Transverse colon (tissue), 4 donors: ENCODE data around the gene TENM4. TPM values are rescaled to one million over a fixed set of nuclear protein-coding genes. Genes with fewer than 3 reads are reported as not detected.

Experiments
- DNase-seq: peaks from one replicate; pipeline ENCODE4 v3.0.0-alpha.2; 2019
- H3K27ac ChIP-seq, 4 donors: fragments of 200-600 bp; sonication (generic); 2 replicates each; pipeline ENCODE4 v1.5.1; 2016 to 2018; ENCODE audit warnings: inconsistent platforms in 4 of 4
- H3K27me3 ChIP-seq: fragments of 200-600 bp; sonication (generic); 2 replicates; pipeline ENCODE4 v1.5.1; 2017; ENCODE audit warnings: inconsistent platforms
- H3K36me3 ChIP-seq, 4 donors: fragments of 200-600 bp; sonication (generic); 2 replicates each; pipeline ENCODE4 v1.5.1; 2017 to 2019; ENCODE audit warnings: inconsistent platforms in 4 of 4
- H3K4me1 ChIP-seq, 4 donors: fragments of 200-600 bp; sonication (generic); 2 replicates each; pipeline ENCODE4 v1.5.1; 2017 to 2020; ENCODE audit warnings: inconsistent platforms in 4 of 4
- H3K4me3 ChIP-seq, 4 donors: fragments of 200-600 bp; sonication (generic); 1 replicate in 1 of 4; 2 replicates in 3 of 4; pipeline versions ENCODE4 v1.5.1 to v1.6.1; 2017 to 2019; ENCODE audit warnings: inconsistent platforms in 4 of 4
- H3K9me3 ChIP-seq, 2 donors: fragments of 200-600 bp; sonication (generic); 2 replicates each; pipeline ENCODE4 v1.5.1; 2017 to 2019; ENCODE audit warnings: inconsistent platforms in 2 of 2
- CTCF ChIP-seq, 5 experiments: fragments of 200-600 bp in 3 of 5; fragments of 450-650 bp in 2 of 5; sonication (generic) in 3 of 5; IDR thresholded peaks; 1 replicate in 2 of 5; 2 replicates in 3 of 5; pipeline ENCODE4 v1.5.1; 2016 to 2017; ENCODE audit warnings: antibody characterized with exemption in 5 of 5, inconsistent platforms in 3 of 5, mild to moderate bottlenecking in 2 of 5, moderate library complexity in 1 of 5
- EP300 ChIP-seq: sonication (generic); formaldehyde crosslinking; IDR thresholded peaks from one replicate; pipeline ENCODE4 v1.6.1; 2017; ENCODE audit warnings: antibody characterized with exemption, low read depth
- POLR2A ChIP-seq: fragments of 450-650 bp; IDR thresholded peaks from one replicate; pipeline ENCODE4 v1.6.1; 2016; ENCODE audit warnings: antibody characterized with exemption, mild to moderate bottlenecking, moderate library complexity
- POLR2AphosphoS5 ChIP-seq, 3 donors: sonication (generic); formaldehyde crosslinking; IDR thresholded peaks; one replicate each; pipeline ENCODE4 v1.6.1; 2016; ENCODE audit warnings: antibody characterized with exemption in 3 of 3
- WGBS, 2 donors: methylation state at CpG; one replicate each; pipeline ENCODE4 v1.1.5; 2018; ENCODE audit warnings: low coverage in 1 of 2; 5-methylcytosine and 5-hydroxymethylcytosine counted together
- in situ Hi-C, 4 donors: fragments of 200-750 bp; cut with MboI; loops; one replicate each; pipeline versions ENCODE4 v1.15.0 to v1.15.1; 2017; ENCODE audit warnings: low sequenced_read_pairs in 3 of 4, low pct_ligation_motif_present in 1 of 4, low pct_unique_long_range_greater_than_20kb in 1 of 4
- intact Hi-C: fragments of 100-400 bp; cut with DNase I; formaldehyde crosslinking; loops from one replicate; pipeline ENCODE4 v1.15.1; 2023; ENCODE audit warnings: low total_unique reads
- total RNA-seq, 4 donors: library from RNA; depleted of rRNA; stranded (reverse); fragments of >200 nt; gene quantifications; one replicate each; pipeline ENCODE4 v1.1.0, GENCODE V29; 2016

Gene TENM4
- total RNA-seq, 4 donors from 2014 or later: 0.14 to 0.79 (median 0.39) TPM

GRCh38 chr11:79092791-79093353 is 348.0 kb downstream of the TENM4 start:
- intact Hi-C loops: no loop called here
- DNase-seq: no peak
- 67% methylated on average over 1 of the region's 1 CpG; no CpG with 5 or more reads in 1 of the 2 donors for WGBS, 2 donors

DNA sequence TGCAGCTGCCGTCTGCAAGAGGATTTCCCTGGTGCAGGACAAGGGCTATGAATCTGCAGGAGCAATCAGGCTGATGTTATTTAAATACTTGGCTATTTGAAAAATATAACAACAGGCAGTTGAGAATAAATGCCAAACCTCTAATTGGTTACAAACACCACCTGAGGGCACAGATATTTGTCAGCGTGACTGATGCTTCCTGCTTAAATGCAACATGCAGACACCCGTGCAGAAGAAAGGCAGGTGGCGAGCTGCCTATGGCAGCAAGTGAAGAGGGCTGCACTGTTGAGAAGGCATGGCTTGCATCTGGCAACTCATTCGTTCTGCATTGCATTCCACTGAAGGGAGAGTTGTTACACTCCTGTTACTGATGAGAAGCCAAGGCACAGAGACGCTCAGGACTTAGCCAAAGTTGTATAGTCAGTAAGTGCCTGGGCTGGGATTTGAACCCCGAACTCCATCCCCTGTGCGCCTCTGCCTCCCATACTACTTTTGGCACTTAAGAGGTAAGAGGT is 350.6 kb downstream of the TENM4 start:
- H3K27ac ChIP-seq: no peak overlapping the region
- H3K4me3 ChIP-seq: no peak overlapping the region
- 80 to 89% methylated on average over 5 to 8 of the region's 8 CpGs for WGBS, 2 donors
- no peaks in the 10 kb centered on the region for H3K9me3 ChIP-seq
- H3K4me1 ChIP-seq: peaks cover 0 to 14% (median 8%) of the 10 kb centered on the region in 4 donors
- DNase-seq: no peak
- no peaks in the 10 kb centered on the region for H3K27me3 ChIP-seq
- intact Hi-C loops (no loop called here), in situ Hi-C loops (loop anchor here in 2 of 4 donors (25.0 kb wide), 1 partner anchor 428 kb away; no protein-coding TSS in a partner anchor)
- TF ChIP-seq EP300: no peak
- TF ChIP-seq CTCF (IDR thresholded peaks at IDR 0.05): no peak
- TF ChIP-seq POLR2A: no peak
- no peak for TF ChIP-seq POLR2AphosphoS5 (IDR thresholded peaks at IDR 0.05)
- no peaks in the 10 kb centered on the region for H3K36me3 ChIP-seq

More at GRCh38 chr11:79092791-79093353, 348.0 kb downstream of the TENM4 start:
- TF ChIP-seq POLR2A (no peak), POLR2AphosphoS5 (IDR thresholded peaks at IDR 0.05) (peak in 1 of 3 donors; percentile 45)
- no peaks in the 10 kb centered on the region for H3K36me3 ChIP-seq
- H3K27me3 ChIP-seq: no peaks in the 10 kb centered on the region
- in situ Hi-C loops: loop anchor here in 2 of 4 donors (25.0 kb wide), 1 partner anchor 431 kb away; no protein-coding TSS in a partner anchor
- H3K4me1 ChIP-seq: peaks cover 0 to 5% (median 2%) of the 10 kb centered on the region in 4 donors
- H3K9me3 ChIP-seq: no peaks in the 10 kb centered on the region
- H3K27ac ChIP-seq: peak overlapping the region in 1 of 4 donors; percentile 11
- no peak overlapping the region for H3K4me3 ChIP-seq

- TF ChIP-seq POLR2AphosphoS5 (IDR thresholded peaks at IDR 0.05) (no peak), POLR2A (no peak), EP300 (no peak), CTCF (IDR thresholded peaks at IDR 0.05) (no peak)
- intact Hi-C loops (loop anchor here (5.0 kb wide), 1 partner anchor 757 kb away; no protein-coding TSS in a partner anchor), in situ Hi-C loops (loop anchor here in 2 of 4 donors (25.0 kb wide), 1 partner anchor 427 kb away; no protein-coding TSS in a partner anchor)
- Histone ChIP-seq H3K27me3 (no peaks in the 10 kb centered on the region), H3K4me3 (no peak overlapping the region), H3K27ac (no peak overlapping the region), H3K9me3 (no peaks in the 10 kb centered on the region), H3K36me3 (no peaks in the 10 kb centered on the region), H3K4me1 (peaks cover 0 to 14% (median 8%) of the 10 kb centered on the region in 4 donors)
- WGBS, 2 donors: 91% methylated on average over 3 of the region's 3 CpGs; no CpG with 5 or more reads in 1 of the 2 donors
- no peak for DNase-seq
These were observed 351.2 kb downstream of the TENM4 start for GRCh38 chr11:79089601-79090000.

- Histone ChIP-seq H3K27ac (no peak overlapping the region), H3K36me3 (no peaks in the 10 kb centered on the region), H3K4me3 (no peak overlapping the region), H3K4me1 (peaks cover 0 to 14% (median 8%) of the 10 kb centered on the region in 4 donors), H3K9me3 (no peaks in the 10 kb centered on the region), H3K27me3 (no peaks in the 10 kb centered on the region)
- TF ChIP-seq POLR2AphosphoS5 (IDR thresholded peaks at IDR 0.05) (no peak), CTCF (IDR thresholded peaks at IDR 0.05) (no peak), POLR2A (no peak), EP300 (no peak)
- in situ Hi-C loops (loop anchor here in 2 of 4 donors (25.0 kb wide), 1 partner anchor 427 kb away; no protein-coding TSS in a partner anchor), intact Hi-C loops (loop anchor here (5.0 kb wide), 1 partner anchor 757 kb away; no protein-coding TSS in a partner anchor)
- no peak for DNase-seq
- WGBS, 2 donors: 67 to 85% methylated on average over 1 to 4 of the region's 4 CpGs
These were observed 351.9 kb downstream of the TENM4 start for GRCh38 chr11:79088967-79089366.
